C4-2B (cell line): ENCODE data around the gene AKR7A2.
"Not testable (repeated sequence)": the region's sequence is repeated elsewhere in the genome, so short reads cannot be mapped to it uniquely, and the experiment has no call there.

ENCODE experiments used
- H3K27ac ChIP-seq: fragments of 450-650 bp; 2 replicates; pipeline ENCODE4 v1.5.1; 2017
- ZFX ChIP-seq: fragments of 450-650 bp; IDR thresholded peaks from 2 replicates; pipeline ENCODE4 v1.6.1; 2017
- TF ChIP-seq, protein P1 (sequence below): fragments of 450-650 bp; conservative IDR thresholded peaks from 2 replicates; pipeline ENCODE4 v1.5.1; 2017; ENCODE audit warnings: mild to moderate bottlenecking

AKR7A2 gene

GRCh38 chr1:19260211-19261138, 51.5 kb downstream of the AKR7A2 start:
- no peak overlapping the region for H3K27ac ChIP-seq
- TF ChIP-seq ZFX = no peak
- TF ChIP-seq, protein P1, sequence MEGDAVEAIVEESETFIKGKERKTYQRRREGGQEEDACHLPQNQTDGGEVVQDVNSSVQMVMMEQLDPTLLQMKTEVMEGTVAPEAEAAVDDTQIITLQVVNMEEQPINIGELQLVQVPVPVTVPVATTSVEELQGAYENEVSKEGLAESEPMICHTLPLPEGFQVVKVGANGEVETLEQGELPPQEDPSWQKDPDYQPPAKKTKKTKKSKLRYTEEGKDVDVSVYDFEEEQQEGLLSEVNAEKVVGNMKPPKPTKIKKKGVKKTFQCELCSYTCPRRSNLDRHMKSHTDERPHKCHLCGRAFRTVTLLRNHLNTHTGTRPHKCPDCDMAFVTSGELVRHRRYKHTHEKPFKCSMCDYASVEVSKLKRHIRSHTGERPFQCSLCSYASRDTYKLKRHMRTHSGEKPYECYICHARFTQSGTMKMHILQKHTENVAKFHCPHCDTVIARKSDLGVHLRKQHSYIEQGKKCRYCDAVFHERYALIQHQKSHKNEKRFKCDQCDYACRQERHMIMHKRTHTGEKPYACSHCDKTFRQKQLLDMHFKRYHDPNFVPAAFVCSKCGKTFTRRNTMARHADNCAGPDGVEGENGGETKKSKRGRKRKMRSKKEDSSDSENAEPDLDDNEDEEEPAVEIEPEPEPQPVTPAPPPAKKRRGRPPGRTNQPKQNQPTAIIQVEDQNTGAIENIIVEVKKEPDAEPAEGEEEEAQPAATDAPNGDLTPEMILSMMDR = no peak

DNA sequence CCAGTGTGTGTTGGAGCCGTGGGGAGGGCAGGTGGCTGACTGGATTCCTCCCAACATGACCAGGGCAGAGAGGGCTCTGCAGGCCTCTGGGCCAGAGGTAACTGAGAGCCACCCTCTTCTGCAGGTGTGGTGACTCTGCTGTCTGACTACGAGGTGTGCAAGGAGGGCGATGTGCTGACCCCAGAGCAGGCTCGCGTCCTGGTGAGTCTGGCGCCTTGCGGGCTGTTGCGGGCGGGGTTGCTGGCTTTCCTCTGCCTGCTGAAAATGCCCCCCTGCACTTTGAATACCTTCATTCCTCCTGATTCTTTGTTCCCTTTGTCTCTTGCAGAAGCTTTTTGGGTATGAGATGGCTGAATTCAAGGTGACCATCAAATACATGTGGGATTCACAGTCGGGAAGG, 53.6 kb downstream of the AKR7A2 start:
- H3K27ac ChIP-seq = no peak overlapping the region
- TF ChIP-seq ZFX = no peak
- TF ChIP-seq, protein P1 = no peak

- TF ChIP-seq ZFX = no peak
- TF ChIP-seq, protein P1 = no peak
- H3K27ac ChIP-seq = no peak overlapping the region
Observed at GRCh38 chr1:19257178-19257914, 54.6 kb downstream of the AKR7A2 start.

DNA sequence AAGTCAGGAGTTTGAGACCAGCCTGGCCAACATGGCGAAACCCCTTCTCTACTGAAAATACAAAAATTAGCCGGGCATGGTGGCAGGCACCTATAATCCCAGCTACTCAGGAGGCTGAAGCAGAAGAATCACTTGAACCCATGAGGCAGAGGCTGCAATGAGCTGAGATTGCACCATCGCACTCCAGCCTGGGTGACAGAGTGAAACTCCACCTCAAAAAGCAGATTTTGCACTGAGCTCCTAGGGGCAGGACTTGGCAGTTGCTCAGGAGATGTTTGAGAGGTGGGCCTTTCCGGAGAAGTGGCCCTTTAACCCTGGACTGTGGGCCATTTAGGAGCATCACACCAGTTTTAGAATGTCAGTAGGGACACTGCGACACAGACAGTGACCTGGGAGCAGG, 55.6 kb downstream of the AKR7A2 start:
- H3K27ac ChIP-seq = not testable (repeated sequence)

- no peak for TF ChIP-seq ZFX
- TF ChIP-seq, protein P1 = no peak
- no peak overlapping the region for H3K27ac ChIP-seq
Observed at GRCh38 chr1:19255288-19255687, 56.7 kb downstream of the AKR7A2 start.

DNA sequence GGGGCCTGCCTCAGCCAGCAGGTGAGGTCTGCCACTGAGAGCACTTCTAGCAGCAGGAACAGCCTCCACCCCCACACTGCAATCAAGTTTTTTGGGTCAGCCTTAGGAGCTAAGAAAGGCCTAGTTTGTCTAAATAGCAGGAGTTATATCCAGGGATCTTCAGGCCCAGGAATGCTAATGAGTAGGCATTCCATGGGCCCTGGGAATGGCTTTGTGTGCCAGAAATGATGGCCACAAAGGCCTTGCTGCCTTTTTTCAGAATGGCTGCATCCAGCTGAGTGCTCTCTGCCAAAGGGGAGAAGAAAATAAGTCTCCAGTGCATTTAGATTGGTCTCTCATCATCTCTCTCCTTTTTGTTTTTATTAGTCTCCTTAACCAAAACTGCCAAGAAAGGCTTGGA, 57.5 kb downstream of the AKR7A2 start:
- no peak for TF ChIP-seq ZFX
- TF ChIP-seq, protein P1 = no peak
- no peak overlapping the region for H3K27ac ChIP-seq
